PC-3 (cell line): ENCODE results near the gene THSD7A. TPM values are rescaled to one million over a fixed set of nuclear protein-coding genes. Genes with fewer than 3 reads are reported as not detected.

Source experiments
- ATAC-seq: fragments of 200-7000 bp; cut with Tn5 transposase; 2 replicates; pipeline ENCODE4 v1.9.1; 2020; ENCODE audit warnings: mild to moderate bottlenecking, moderate library complexity
- BruUV-seq: library from RNA; stranded (reverse); fragments of 400-500 nt; replicated peaks from 2 replicates; lab custom pipeline; 2021; lab: Mats Ljungman, UMichigan
- CTCF ChIA-PET: fragments of 300-600 bp; sonication (Branson Sonifier 250); formaldehyde crosslinking; loops from one replicate; lab custom pipeline; 2022; ENCODE audit warnings: antibody characterized with exemption; lab: Charles Lee
- POLR2A ChIA-PET: fragments of 300-600 bp; sonication (Branson Sonifier 250); formaldehyde crosslinking; loops from one replicate; lab custom pipeline; 2022; ENCODE audit warnings: antibody characterized with exemption; ENCODE audit not compliant: unreplicated experiment; lab: Charles Lee
- DNase-seq: peaks from one replicate; pipeline ENCODE4 v3.0.0-alpha.2; 2015
- H2AFZ ChIP-seq: fragments of 300-600 bp; sonication (generic); 2 replicates; pipeline ENCODE4 v1.6.0; 2016; ENCODE audit warnings: antibody characterized with exemption, low read length
- H3F3A ChIP-seq: fragments of 300-600 bp; sonication (generic); one replicate; pipeline ENCODE4 v1.6.0; 2017; ENCODE audit warnings: antibody characterized with exemption, low read length, control low read depth, mild to moderate bottlenecking; ENCODE audit not compliant: unreplicated experiment
- H3K27ac ChIP-seq: fragments of 300-600 bp; sonication (generic); 2 replicates; pipeline ENCODE4 v1.5.1; 2016; ENCODE audit warnings: mild to moderate bottlenecking, low read length
- H3K27me3 ChIP-seq: fragments of 300-600 bp; sonication (generic); 2 replicates; pipeline ENCODE4 v1.6.1; 2016; ENCODE audit warnings: low read length, mixed read lengths
- H3K36me3 ChIP-seq: fragments of 300-600 bp; sonication (generic); 2 replicates; pipeline ENCODE4 v1.6.1; 2016; ENCODE audit warnings: low read depth, mixed run types, low read length, mixed read lengths
- H3K4me1 ChIP-seq: fragments of 300-600 bp; sonication (generic); 2 replicates; pipeline ENCODE4 v1.5.1; 2016; ENCODE audit warnings: low read length; ENCODE audit not compliant: insufficient read depth
- H3K4me2 ChIP-seq: fragments of 300-600 bp; sonication (generic); 2 replicates; pipeline ENCODE4 v1.6.0; 2016; ENCODE audit warnings: low read length
- H3K4me3 ChIP-seq: fragments of 300-600 bp; sonication (generic); 2 replicates; pipeline ENCODE4 v1.5.1; 2016; ENCODE audit warnings: mild to moderate bottlenecking, low read length, mixed read lengths
- H3K79me2 ChIP-seq: fragments of 300-600 bp; sonication (generic); 2 replicates; pipeline ENCODE4 v1.6.1; 2017; ENCODE audit warnings: low read length, mixed read lengths
- H3K9ac ChIP-seq: fragments of 300-600 bp; sonication (generic); 2 replicates; pipeline ENCODE4 v1.6.0; 2016; ENCODE audit warnings: mild to moderate bottlenecking, low read length
- H3K9me2 ChIP-seq: fragments of 300-600 bp; sonication (generic); replicated peaks from 2 replicates; pipeline ENCODE4 v1.6.1; 2016; ENCODE audit warnings: mixed run types, low read length, mixed read lengths
- H3K9me3 ChIP-seq: fragments of 300-600 bp; sonication (generic); 2 replicates; pipeline ENCODE4 v1.6.1; 2016; ENCODE audit warnings: low read length, mixed read lengths
- H4K20me1 ChIP-seq: fragments of 300-600 bp; sonication (generic); 2 replicates; pipeline ENCODE4 v1.6.1; 2016; ENCODE audit warnings: low read length, mixed read lengths
- EZH2 ChIP-seq: fragments of 300-600 bp; sonication (generic); IDR thresholded peaks from one replicate; pipeline ENCODE4 v1.6.1; 2017; ENCODE audit warnings: antibody characterized with exemption, mild to moderate bottlenecking, low read length; ENCODE audit not compliant: unreplicated experiment
- EZH2phosphoT487 ChIP-seq: fragments of 300-600 bp; sonication (generic); IDR thresholded peaks from 2 replicates; pipeline ENCODE4 v1.6.1; 2018; ENCODE audit warnings: mild to moderate bottlenecking, antibody characterized with exemption, low read length, borderline replicate concordance
- intact Hi-C: fragments of 100-400 bp; cut with micrococcal nuclease; formaldehyde crosslinking; loops from 2 replicates; pipeline ENCODE4 v1.9.0; 2023
- total RNA-seq: library from RNA; depleted of rRNA; stranded (reverse); fragments of >200 nt; gene quantifications from 2 replicates; pipeline ENCODE4 v1.2.3, GENCODE V29; 2014
- TF ChIP-seq, protein P1 (sequence below): fragments of 300-600 bp; sonication (generic); conservative IDR thresholded peaks from 2 replicates; pipeline ENCODE4 v1.5.1; 2017; ENCODE audit warnings: antibody characterized with exemption, low read depth, mild to moderate bottlenecking, low read length

The THSD7A gene
- total RNA-seq, 1 experiment from 2014 or later: 0.04 TPM

DNA sequence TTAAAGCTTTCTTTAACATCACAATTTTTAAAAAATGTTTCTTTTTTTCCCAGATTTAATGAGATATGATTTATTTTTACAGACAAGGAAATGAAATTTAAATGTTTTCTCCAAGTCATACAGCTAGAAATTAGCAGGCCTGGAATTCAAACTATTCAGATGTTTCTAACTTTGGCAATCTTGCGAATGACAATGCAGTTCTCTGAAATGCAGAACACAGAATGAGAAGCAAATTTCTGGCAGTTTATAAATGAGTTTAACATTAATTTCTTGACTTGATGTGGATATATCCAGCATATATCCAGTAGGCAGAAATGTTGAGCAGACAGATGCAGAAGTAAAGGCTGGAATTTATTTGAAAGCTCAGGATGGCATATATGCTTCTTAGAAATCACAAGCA, 227.5 kb downstream of the THSD7A start:
- no peak overlapping the region for H2AFZ ChIP-seq
- ChIA-PET CTCF (no interaction called here), POLR2A (no interaction called here)
- intact Hi-C loops: no loop called here
- H3K36me3 ChIP-seq: no peaks in the 10 kb centered on the region
- no peaks in the 10 kb centered on the region for H3K79me2 ChIP-seq
- H3K4me3 ChIP-seq: no peak overlapping the region
- H3K4me2 ChIP-seq: no peak overlapping the region
- ATAC-seq: no peak
- no peaks in the 10 kb centered on the region for H3K27me3 ChIP-seq
- BruUV-seq: no TSS peak
- no peak overlapping the region for H3K27ac ChIP-seq
- no peaks in the 10 kb centered on the region for H4K20me1 ChIP-seq
- DNase-seq: no peak
- H3F3A ChIP-seq: no peaks in the 10 kb centered on the region
- H3K9ac ChIP-seq: no peak overlapping the region
- no peaks in the 10 kb centered on the region for H3K9me2 ChIP-seq
- H3K4me1 ChIP-seq: no peaks in the 10 kb centered on the region
- H3K9me3 ChIP-seq: no peaks in the 10 kb centered on the region
- TF ChIP-seq, protein P1, sequence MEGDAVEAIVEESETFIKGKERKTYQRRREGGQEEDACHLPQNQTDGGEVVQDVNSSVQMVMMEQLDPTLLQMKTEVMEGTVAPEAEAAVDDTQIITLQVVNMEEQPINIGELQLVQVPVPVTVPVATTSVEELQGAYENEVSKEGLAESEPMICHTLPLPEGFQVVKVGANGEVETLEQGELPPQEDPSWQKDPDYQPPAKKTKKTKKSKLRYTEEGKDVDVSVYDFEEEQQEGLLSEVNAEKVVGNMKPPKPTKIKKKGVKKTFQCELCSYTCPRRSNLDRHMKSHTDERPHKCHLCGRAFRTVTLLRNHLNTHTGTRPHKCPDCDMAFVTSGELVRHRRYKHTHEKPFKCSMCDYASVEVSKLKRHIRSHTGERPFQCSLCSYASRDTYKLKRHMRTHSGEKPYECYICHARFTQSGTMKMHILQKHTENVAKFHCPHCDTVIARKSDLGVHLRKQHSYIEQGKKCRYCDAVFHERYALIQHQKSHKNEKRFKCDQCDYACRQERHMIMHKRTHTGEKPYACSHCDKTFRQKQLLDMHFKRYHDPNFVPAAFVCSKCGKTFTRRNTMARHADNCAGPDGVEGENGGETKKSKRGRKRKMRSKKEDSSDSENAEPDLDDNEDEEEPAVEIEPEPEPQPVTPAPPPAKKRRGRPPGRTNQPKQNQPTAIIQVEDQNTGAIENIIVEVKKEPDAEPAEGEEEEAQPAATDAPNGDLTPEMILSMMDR: no peak
- TF ChIP-seq EZH2 (no peak), EZH2phosphoT487 (no peak)

DNA sequence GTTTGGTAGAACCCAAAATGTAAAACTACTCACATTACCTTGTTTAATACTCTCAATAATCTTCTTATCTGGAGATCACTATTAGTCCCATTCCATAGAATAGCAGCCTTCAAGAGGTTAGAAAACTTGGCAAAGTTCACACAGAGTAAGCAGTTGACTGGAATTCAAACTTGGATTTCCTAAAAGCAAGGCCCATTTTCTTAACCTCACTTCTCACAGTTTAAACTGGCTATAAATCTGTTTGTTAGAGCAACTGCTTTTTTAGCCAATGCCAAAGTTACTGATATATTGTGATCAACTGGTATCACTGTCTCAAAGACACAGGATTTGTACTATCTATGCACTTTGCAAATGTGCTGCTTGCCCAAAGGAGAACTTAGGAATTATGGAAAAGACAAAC, 230.2 kb downstream of the THSD7A start:
- H3K4me2 ChIP-seq: no peak overlapping the region
- no peaks in the 10 kb centered on the region for H3K9me2 ChIP-seq
- no peaks in the 10 kb centered on the region for H3K4me1 ChIP-seq
- DNase-seq: no peak
- no peak for TF ChIP-seq EZH2phosphoT487
- no peak for TF ChIP-seq EZH2
- TF ChIP-seq, protein P1: no peak
- intact Hi-C loops: no loop called here
- BruUV-seq: no TSS peak
- no peak overlapping the region for H2AFZ ChIP-seq
- ATAC-seq: no peak
- H3K9ac ChIP-seq: no peak overlapping the region
- no peak overlapping the region for H3K4me3 ChIP-seq
- ChIA-PET POLR2A (no interaction called here), CTCF (no interaction called here)
- H4K20me1 ChIP-seq: no peaks in the 10 kb centered on the region
- H3F3A ChIP-seq: no peaks in the 10 kb centered on the region
- no peak overlapping the region for H3K27ac ChIP-seq
- no peaks in the 10 kb centered on the region for H3K9me3 ChIP-seq
- H3K27me3 ChIP-seq: no peaks in the 10 kb centered on the region
- no peaks in the 10 kb centered on the region for H3K79me2 ChIP-seq
- no peaks in the 10 kb centered on the region for H3K36me3 ChIP-seq

DNA sequence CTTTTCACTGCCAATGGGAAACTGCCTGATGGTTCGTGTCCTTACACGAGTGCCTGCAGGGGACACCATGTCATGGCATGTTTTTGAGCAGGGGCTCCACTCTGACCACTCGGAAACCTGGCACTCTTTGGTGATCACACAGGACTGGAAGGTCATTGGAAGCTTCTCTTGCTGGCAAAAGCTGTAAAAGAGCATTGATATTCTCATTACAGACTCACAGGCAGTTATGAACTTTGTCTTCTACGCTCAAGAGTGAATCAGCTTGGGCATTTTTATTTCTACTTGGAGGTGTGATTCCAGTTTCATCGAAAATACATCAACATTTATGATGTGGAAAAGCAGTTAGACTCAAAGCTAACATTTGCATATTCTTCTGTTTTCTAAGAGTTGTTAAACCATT, 238.7 kb downstream of the THSD7A start:
- no peaks in the 10 kb centered on the region for H3K79me2 ChIP-seq
- TF ChIP-seq EZH2phosphoT487 (no peak), EZH2 (no peak)
- TF ChIP-seq, protein P1: no peak
- H3K4me2 ChIP-seq: no peak overlapping the region
- H3F3A ChIP-seq: no peaks in the 10 kb centered on the region
- POLR2A ChIA-PET: no interaction called here
- intact Hi-C loops: loop anchor here (5.0 kb wide), 1 partner anchor 154 kb away; no protein-coding TSS in a partner anchor
- H4K20me1 ChIP-seq: no peaks in the 10 kb centered on the region
- CTCF ChIA-PET: no interaction called here
- ATAC-seq: no peak
- H3K36me3 ChIP-seq: no peaks in the 10 kb centered on the region
- H2AFZ ChIP-seq: no peak overlapping the region
- no TSS peak for BruUV-seq
- peaks cover 9% of the 10 kb centered on the region for H3K4me1 ChIP-seq
- DNase-seq: no peak
- no peaks in the 10 kb centered on the region for H3K9me3 ChIP-seq
- H3K9ac ChIP-seq: no peak overlapping the region
- no peak overlapping the region for H3K27ac ChIP-seq
- no peaks in the 10 kb centered on the region for H3K9me2 ChIP-seq
- no peaks in the 10 kb centered on the region for H3K27me3 ChIP-seq
- no peak overlapping the region for H3K4me3 ChIP-seq
